ENCODE measurements around the gene NCOA5. TPM values are rescaled to one million over a fixed set of nuclear protein-coding genes. Genes with fewer than 3 reads are reported as not detected.
"Not testable (repeated sequence)": the region's sequence is repeated elsewhere in the genome, so short reads cannot be mapped to it uniquely, and the experiment has no call there.

The NCOA5 gene
- polyA plus RNA-seq, 1 donor from 2014 or later: 30.1 TPM

GRCh38 chr20:46112430-46113112 lies 22.8 kb upstream of the NCOA5 start:
- no peaks in the 10 kb centered on the region for H3K9me3 Mint-ChIP-seq
- peak overlapping the region in 1 of 3 donors; percentile 71 for H3K27ac Mint-ChIP-seq
- H3K4me3 Mint-ChIP-seq: peak overlapping the region in 2 of 4 donors; percentile 61 to 75
- H3K36me3 Mint-ChIP-seq: no peaks in the 10 kb centered on the region
- peaks cover 21 to 46% (median 39%) of the 10 kb centered on the region in 3 donors for H3K4me1 Mint-ChIP-seq
- H3K27me3 Mint-ChIP-seq: no peaks in the 10 kb centered on the region

GRCh38 chr20:46111836-46112212 lies 22.1 kb upstream of the NCOA5 start:
- H3K27me3 Mint-ChIP-seq: no peaks in the 10 kb centered on the region

GRCh38 chr20:46111028-46111835 lies 21.5 kb upstream of the NCOA5 start:
- H3K27me3 Mint-ChIP-seq: no peaks in the 10 kb centered on the region
- peak overlapping the region; percentile 72 to 85 (median 84) for H3K27ac Mint-ChIP-seq
- peak overlapping the region in 3 of 4 donors; percentile 16 to 89 (median 84) for H3K4me3 Mint-ChIP-seq
- H3K36me3 Mint-ChIP-seq: no peaks in the 10 kb centered on the region
- H3K4me1 Mint-ChIP-seq: peaks cover 21 to 48% (median 39%) of the 10 kb centered on the region in 3 donors
- no peaks in the 10 kb centered on the region for H3K9me3 Mint-ChIP-seq

More at GRCh38 chr20:46111836-46112212, 22.1 kb upstream of the NCOA5 start:
- H3K4me1 Mint-ChIP-seq: peaks cover 21 to 50% (median 40%) of the 10 kb centered on the region in 3 donors
- H3K9me3 Mint-ChIP-seq: no peaks in the 10 kb centered on the region
- peak overlapping the region in 2 of 4 donors; percentile 61 to 84 for H3K4me3 Mint-ChIP-seq
- peak overlapping the region; percentile 72 to 85 (median 81) for H3K27ac Mint-ChIP-seq
- H3K36me3 Mint-ChIP-seq: no peaks in the 10 kb centered on the region

- no peaks in the 10 kb centered on the region for H3K27me3 Mint-ChIP-seq
- no peaks in the 10 kb centered on the region for H3K36me3 Mint-ChIP-seq
- H3K9me3 Mint-ChIP-seq: no peaks in the 10 kb centered on the region
- H3K27ac Mint-ChIP-seq: peak overlapping the region; percentile 46 to 94 (median 73)
- peaks cover 18 to 42% (median 35%) of the 10 kb centered on the region in 3 donors for H3K4me1 Mint-ChIP-seq
- H3K4me3 Mint-ChIP-seq: peak overlapping the region in 2 of 4 donors; percentile 30 to 85
Observed at GRCh38 chr20:46108976-46109375, 19.2 kb upstream of the NCOA5 start.

- Mint-ChIP-seq H3K4me1 (peaks cover 15 to 42% (median 35%) of the 10 kb centered on the region in 3 donors), H3K27me3 (no peaks in the 10 kb centered on the region), H3K27ac (peak overlapping the region; percentile 46 to 94 (median 73))
Observed at GRCh38 chr20:46108435-46108841, 18.7 kb upstream of the NCOA5 start.

GRCh38 chr20:46107061-46107460 lies 17.3 kb upstream of the NCOA5 start:
- H3K36me3 Mint-ChIP-seq: no peaks in the 10 kb centered on the region
- no peaks in the 10 kb centered on the region for H3K9me3 Mint-ChIP-seq
- no peak overlapping the region for H3K4me3 Mint-ChIP-seq
- peak overlapping the region in 1 of 3 donors; percentile 85 for H3K27ac Mint-ChIP-seq
- peaks cover 17 to 42% (median 33%) of the 10 kb centered on the region in 3 donors for H3K4me1 Mint-ChIP-seq
- H3K27me3 Mint-ChIP-seq: no peaks in the 10 kb centered on the region

More at GRCh38 chr20:46108435-46108841, 18.7 kb upstream of the NCOA5 start:
- peak overlapping the region in 3 of 4 donors; percentile 11 to 85 (median 30) for H3K4me3 Mint-ChIP-seq
- H3K36me3 Mint-ChIP-seq: no peaks in the 10 kb centered on the region
- H3K9me3 Mint-ChIP-seq: no peaks in the 10 kb centered on the region

- H3K4me1 Mint-ChIP-seq: peaks cover 22 to 26% (median 25%) of the 10 kb centered on the region in 3 donors
- no peaks in the 10 kb centered on the region for H3K27me3 Mint-ChIP-seq
- H3K4me3 Mint-ChIP-seq: no peak overlapping the region
- no peaks in the 10 kb centered on the region for H3K36me3 Mint-ChIP-seq
- no peaks in the 10 kb centered on the region for H3K9me3 Mint-ChIP-seq
- no peak overlapping the region for H3K27ac Mint-ChIP-seq
Observed at GRCh38 chr20:46104262-46104661, 14.5 kb upstream of the NCOA5 start.

GRCh38 chr20:46102940-46103339 lies 13.2 kb upstream of the NCOA5 start:
- Mint-ChIP-seq H3K9me3 (no peaks in the 10 kb centered on the region), H3K27ac (no peak overlapping the region), H3K36me3 (no peaks in the 10 kb centered on the region), H3K4me3 (no peak overlapping the region), H3K4me1 (peaks cover 15 to 19% (median 15%) of the 10 kb centered on the region in 3 donors), H3K27me3 (no peaks in the 10 kb centered on the region)

GRCh38 chr20:46101957-46102356 lies 12.2 kb upstream of the NCOA5 start:
- no peaks in the 10 kb centered on the region for H3K9me3 Mint-ChIP-seq
- no peaks in the 10 kb centered on the region for H3K27me3 Mint-ChIP-seq
- no peak overlapping the region for H3K4me3 Mint-ChIP-seq
- peak overlapping the region in 1 of 3 donors; percentile 20 for H3K27ac Mint-ChIP-seq
- peaks cover 8 to 19% (median 9%) of the 10 kb centered on the region in 3 donors for H3K4me1 Mint-ChIP-seq
- H3K36me3 Mint-ChIP-seq: no peaks in the 10 kb centered on the region

GRCh38 chr20:46100988-46101387 lies 11.2 kb upstream of the NCOA5 start:
- Mint-ChIP-seq H3K9me3 (no peaks in the 10 kb centered on the region), H3K4me1 (peaks cover 7 to 19% (median 9%) of the 10 kb centered on the region in 3 donors), H3K27ac (peak overlapping the region in 1 of 3 donors; percentile 70), H3K27me3 (no peaks in the 10 kb centered on the region), H3K36me3 (no peaks in the 10 kb centered on the region), H3K4me3 (peak overlapping the region in 2 of 4 donors; percentile 18 to 45)

GRCh38 chr20:46100444-46100843 lies 10.7 kb upstream of the NCOA5 start:
- Mint-ChIP-seq H3K4me3 (peak overlapping the region in 3 of 4 donors; percentile 14 to 77 (median 43)), H3K27ac (peak overlapping the region in 1 of 3 donors; percentile 70), H3K4me1 (peaks cover 7 to 19% (median 9%) of the 10 kb centered on the region in 3 donors)
- not testable (repeated sequence) for H3K9me3 Mint-ChIP-seq, H3K27me3 Mint-ChIP-seq, H3K36me3 Mint-ChIP-seq

GRCh38 chr20:46099491-46100287 lies 9.9 kb upstream of the NCOA5 start:
- Mint-ChIP-seq H3K27ac (no peak overlapping the region), H3K36me3 (no peaks in the 10 kb centered on the region), H3K4me3 (peak overlapping the region; percentile 43 to 89 (median 71)), H3K9me3 (no peaks in the 10 kb centered on the region), H3K4me1 (peaks cover 7 to 19% (median 9%) of the 10 kb centered on the region in 3 donors), H3K27me3 (no peaks in the 10 kb centered on the region)

- Mint-ChIP-seq H3K27ac (peak overlapping the region in 1 of 3 donors; percentile 23), H3K27me3 (no peaks in the 10 kb centered on the region), H3K4me1 (peaks cover 5 to 19% (median 10%) of the 10 kb centered on the region in 3 donors), H3K36me3 (peaks cover 2% of the 10 kb centered on the region), H3K9me3 (no peaks in the 10 kb centered on the region), H3K4me3 (peak overlapping the region in 1 of 4 donors; percentile 71)
Observed at GRCh38 chr20:46093531-46093930, 3.8 kb upstream of the NCOA5 start.
